HepG2 (cell line): ENCODE measurements around the gene SYT7. TPM values are rescaled to one million over a fixed set of nuclear protein-coding genes. Genes with fewer than 3 reads are reported as not detected.

ENCODE experiments used
- ATAC-seq: fragments of 200-7000 bp; cut with Tn5 transposase; 3 replicates; pipeline ENCODE4 v1.9.1; 2020; ENCODE audit warnings: mild to moderate bottlenecking, moderate library complexity
- BruUV-seq: library from RNA; stranded (reverse); fragments of 400-500 nt; replicated peaks from 2 replicates; lab custom pipeline; 2021; lab: Mats Ljungman, UMichigan
- CTCF ChIA-PET: fragments of 300-600 bp; formaldehyde crosslinking; extraction: SDS; loops from one replicate; lab custom pipeline; 2021; ENCODE audit warnings: low total read pairs, inconsistent platforms, low intra/inter-chr PET ratio; lab: Yijun Ruan, JAX
- POLR2A ChIA-PET: fragments of 350-600 bp; sonication (Branson Sonifier 250); formaldehyde crosslinking; loops from one replicate; lab custom pipeline; 2020; ENCODE audit warnings: antibody characterized with exemption, inconsistent platforms; lab: Yijun Ruan, JAX
- DNase-seq: peaks from one replicate; pipeline ENCODE4 v3.0.0-alpha.2; 2015; ENCODE audit warnings: low spot score
- FAIRE-seq: peaks from 3 replicates; lab custom pipeline; 2011; peaks lifted over from hg19 to GRCh38; lab: Jason Lieb, UNC
- H2AFZ ChIP-seq: one replicate; pipeline ENCODE4 v1.6.1; 2011; ENCODE audit warnings: low read length, inconsistent platforms
- H3K27ac ChIP-seq: fragments of 300-600 bp; 3 replicates; pipeline ENCODE4 v1.8.0; 2011; ENCODE audit warnings: mixed run types, mild to moderate bottlenecking, mixed read lengths, low read length, inconsistent platforms; ENCODE audit not compliant: insufficient read depth; ENCODE audit errors: extremely low read length
- H3K27me3 ChIP-seq, 2 experiments: fragments of 200-600 bp in 1 of 2; 2 replicates in 1 of 2; 3 replicates in 1 of 2; pipeline versions ENCODE4 v1.6.0 to v1.8.0; 2011; ENCODE audit warnings: low read length in 2 of 2, mild to moderate bottlenecking in 2 of 2, moderate library complexity in 2 of 2, inconsistent platforms in 1 of 2; ENCODE audit not compliant: insufficient read depth in 2 of 2, control insufficient read depth in 1 of 2
- H3K36me3 ChIP-seq, 2 experiments: fragments of 200-600 bp in 1 of 2; replicated peaks in 1 of 2; 2 replicates in 1 of 2; 3 replicates in 1 of 2; pipeline versions ENCODE4 v1.5.1 to v1.8.0; 2011; ENCODE audit warnings: low read length in 2 of 2, inconsistent platforms in 1 of 2; ENCODE audit not compliant: insufficient read depth in 2 of 2, control insufficient read depth in 1 of 2
- H3K4me1 ChIP-seq: 2 replicates; pipeline ENCODE4 v1.5.1; 2012; ENCODE audit warnings: low read length, inconsistent platforms; ENCODE audit not compliant: insufficient read depth
- H3K4me2 ChIP-seq: 2 replicates; pipeline ENCODE4 v1.6.0; 2011; ENCODE audit warnings: low read depth, low read length, inconsistent platforms
- H3K4me3 ChIP-seq, 3 experiments: fragments of 200-600 bp in 1 of 3; sonication (generic), shearing (Covaris generic) in 1 of 3; replicated peaks in 1 of 3; 2 replicates each; pipeline ENCODE4 v1.5.1; 2011 to 2016; ENCODE audit warnings: low read length in 3 of 3, inconsistent platforms in 2 of 3, low read depth in 2 of 3, mild to moderate bottlenecking in 2 of 3, control low read depth in 1 of 3, mixed read lengths in 1 of 3; ENCODE audit not compliant: insufficient read depth in 1 of 3
- H3K79me2 ChIP-seq: one replicate; pipeline ENCODE4 v1.6.1; 2011; ENCODE audit warnings: low read length, inconsistent platforms; ENCODE audit not compliant: insufficient read depth
- H3K9ac ChIP-seq: 2 replicates; pipeline ENCODE4 v1.6.0; 2011; ENCODE audit warnings: mild to moderate bottlenecking, low read depth, low read length, inconsistent platforms; ENCODE audit not compliant: insufficient read depth
- H3K9me3 ChIP-seq: 2 replicates; pipeline ENCODE4 v1.5.1; 2012; ENCODE audit warnings: mild to moderate bottlenecking, low read length
- H4K20me1 ChIP-seq: 2 replicates; pipeline ENCODE4 v1.6.0; 2011; ENCODE audit warnings: inconsistent platforms, mild to moderate bottlenecking, low read length, moderate library complexity; ENCODE audit not compliant: insufficient read depth
- ATRX ChIP-seq: sonication (generic); formaldehyde crosslinking; IDR thresholded peaks from 2 replicates; pipeline ENCODE4 v1.4.0; 2020; ENCODE audit warnings: missing genetic modification reagents, borderline replicate concordance
- DNMT1 ChIP-seq: sonication (generic); formaldehyde crosslinking; IDR thresholded peaks from 2 replicates; pipeline ENCODE4 v1.5.1; 2020; ENCODE audit warnings: mild to moderate bottlenecking, missing genetic modification reagents
- EED ChIP-seq: sonication (generic); formaldehyde crosslinking; IDR thresholded peaks from 2 replicates; pipeline ENCODE4 v1.5.0; 2020; ENCODE audit warnings: mild to moderate bottlenecking, missing genetic modification reagents
- GTF3A ChIP-seq: sonication (generic); formaldehyde crosslinking; conservative IDR thresholded peaks from 2 replicates; pipeline ENCODE4 v1.4.0; 2020; ENCODE audit warnings: mild to moderate bottlenecking, missing genetic modification reagents
- HNF4A ChIP-seq: sonication (generic); formaldehyde crosslinking; IDR thresholded peaks from 2 replicates; pipeline ENCODE4 v1.4.0; 2020; ENCODE audit warnings: missing genetic modification reagents
- MIXL1 ChIP-seq: IDR thresholded peaks from 2 replicates; pipeline ENCODE4 v1.6.1; 2016
- NONO ChIP-seq, 2 experiments: fragments of 450-650 bp in 1 of 2; sonication (generic) in 1 of 2; formaldehyde crosslinking in 1 of 2; IDR thresholded peaks in 1 of 2; conservative IDR thresholded peaks in 1 of 2; 2 replicates each; pipeline versions ENCODE4 v1.6.1 to v1.8.0; 2017 to 2022; ENCODE audit warnings: mild to moderate bottlenecking in 1 of 2, missing genetic modification reagents in 1 of 2, moderate library complexity in 1 of 2
- NR2F6 ChIP-seq, 2 experiments: IDR thresholded peaks; 2 replicates each; pipeline ENCODE4 v1.6.1; 2016; ENCODE audit warnings: antibody characterized with exemption in 1 of 2, mild to moderate bottlenecking in 1 of 2
- RXRB ChIP-seq: IDR thresholded peaks from 2 replicates; pipeline ENCODE4 v1.6.1; 2016; ENCODE audit warnings: borderline replicate concordance, missing genetic modification reagents, missing compliant biosample characterization
- ZEB1 ChIP-seq: IDR thresholded peaks from 2 replicates; pipeline ENCODE4 v1.6.1; 2012; ENCODE audit warnings: mild to moderate bottlenecking, low read depth, inconsistent platforms; ENCODE audit not compliant: insufficient replicate concordance
- ZFY ChIP-seq: sonication (generic); formaldehyde crosslinking; IDR thresholded peaks from 2 replicates; pipeline ENCODE4 v1.4.0; 2020; ENCODE audit warnings: missing genetic modification reagents
- ZNF263 ChIP-seq: sonication (generic); formaldehyde crosslinking; IDR thresholded peaks from 2 replicates; pipeline ENCODE4 v1.4.0; 2020; ENCODE audit warnings: missing genetic modification reagents
- ZNF318 ChIP-seq: sonication (generic); formaldehyde crosslinking; IDR thresholded peaks from 2 replicates; pipeline ENCODE4 v1.4.0; 2020; ENCODE audit warnings: mild to moderate bottlenecking, missing genetic modification reagents
- ZNF468 ChIP-seq: sonication (generic); formaldehyde crosslinking; IDR thresholded peaks from 2 replicates; pipeline ENCODE4 v1.8.0; 2022; ENCODE audit warnings: mild to moderate bottlenecking, moderate library complexity, missing genetic modification reagents
- ZNF772 ChIP-seq: sonication (generic); formaldehyde crosslinking; IDR thresholded peaks from 2 replicates; pipeline ENCODE4 v1.5.0; 2020; ENCODE audit warnings: mild to moderate bottlenecking, missing genetic modification reagents
- WGBS: methylation state at CpG from one replicate; pipeline ENCODE4 v1.1.6; 2017; ENCODE audit warnings: low lambda C conversion rate; 5-methylcytosine and 5-hydroxymethylcytosine counted together
- in situ Hi-C: cut with HindIII; loops from 2 replicates; pipeline ENCODE4 v1.10.0; 2017; ENCODE audit warnings: low pct_unique_long_range_greater_than_20kb; ENCODE audit not compliant: extremely low pct_ligation_motif_present
- intact Hi-C: fragments of 100-400 bp; cut with micrococcal nuclease; formaldehyde crosslinking; loops from one replicate; pipeline ENCODE4 v1.10.0; 2022; ENCODE audit not compliant: unreplicated experiment
- polyA plus RNA-seq, 8 experiments: library from polyadenylated mRNA; depleted of rRNA in 3 of 8; stranded (reverse) in 7 of 8; unstranded in 1 of 8; fragments of >200 nt; fragmentation: Illumina TruSeq in 4 of 8; extraction: Trizol in 4 of 8; gene quantifications; 2 replicates each; pipeline versions ENCODE4 v1.2.1 to v1.2.3, GENCODE V29; 2011 to 2016; ENCODE audit warnings: low read depth in 4 of 8, missing spikeins in 1 of 8, mixed read lengths in 1 of 8; ENCODE audit not compliant: insufficient read depth in 1 of 8
- total RNA-seq, 5 experiments: library from RNA; depleted of rRNA; stranded (reverse); fragments of >200 nt; fragmentation: Illumina TruSeq; extraction: Trizol; gene quantifications; 2 replicates each; pipeline ENCODE4 v1.2.3, GENCODE V29; 2016; ENCODE audit warnings: low read depth in 1 of 5

SYT7 gene
- total and polyA plus RNA-seq, 2 of the 13 experiments (the other 11 are each of a cell fraction or from before 2014, with no cell fraction given), result 1.4 to 4.4 TPM

DNA sequence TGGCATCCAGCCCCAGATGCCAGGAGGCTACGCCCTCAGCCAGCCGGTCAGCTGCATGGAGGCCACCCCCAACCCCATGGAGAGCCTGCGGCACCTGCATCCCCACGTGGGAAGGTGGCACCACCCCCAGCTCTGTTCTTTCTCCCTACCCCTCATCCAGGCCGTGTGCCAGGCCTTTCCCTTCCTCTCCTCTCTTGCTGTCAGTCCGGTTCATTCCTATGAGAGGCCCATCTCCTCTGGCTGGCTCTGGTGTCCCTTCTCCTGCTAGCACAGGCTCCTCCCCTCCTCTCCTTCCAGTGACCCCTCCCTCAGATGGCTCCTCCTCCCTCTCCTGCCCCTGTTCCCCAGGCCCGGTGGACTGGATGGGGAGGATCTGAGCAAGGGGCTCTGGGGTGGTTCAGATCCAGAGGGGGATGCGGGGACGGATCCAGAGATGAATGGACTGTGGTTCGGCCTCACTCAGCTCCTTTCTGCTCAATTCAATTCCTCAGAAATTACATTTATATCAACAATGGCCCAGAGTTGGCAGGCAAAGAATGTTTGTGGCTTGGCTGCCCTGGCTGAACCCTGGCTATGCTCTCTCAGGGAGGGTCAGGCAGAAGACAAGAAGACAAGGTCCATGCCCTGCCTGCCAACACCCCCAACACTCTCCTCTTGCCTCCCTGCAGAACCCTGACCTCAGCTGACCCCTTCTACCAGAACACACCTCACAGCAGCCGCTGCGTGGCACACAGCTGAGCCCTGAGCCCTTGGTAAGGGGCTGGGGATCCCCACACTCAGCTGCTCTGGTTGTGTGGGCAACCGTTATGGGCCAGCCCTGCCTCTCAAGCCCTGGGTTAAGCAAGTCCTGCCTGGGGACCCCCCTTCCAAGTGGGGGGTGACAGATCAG lies 90.8 kb downstream of the SYT7 start:
- Histone ChIP-seq H3K4me3 (peak overlapping the region; percentile 39 to 63 (median 46); a peak in 3 of 6 replicates), H3K27me3 (peaks cover 0 to 17% of the 10 kb centered on the region in 2 experiments; a peak in 4 of 5 replicates), H3K4me2 (peak overlapping the region; percentile 88), H3K9ac (peak overlapping the region; percentile 36; the same call in 1 of the 2 replicates), H3K4me1 (peaks cover 57% of the 10 kb centered on the region), H3K79me2 (no peaks in the 10 kb centered on the region), H4K20me1 (no peaks in the 10 kb centered on the region), H3K27ac (no peak overlapping the region), H3K9me3 (no peaks in the 10 kb centered on the region), H2AFZ (no peak overlapping the region), H3K36me3 (no peaks in the 10 kb centered on the region)
- no TSS peak for BruUV-seq
- peak; percentile 48 for ATAC-seq
- in situ Hi-C loops (no loop called here), intact Hi-C loops (no loop called here)
- ChIA-PET CTCF (no interaction called here), POLR2A (interaction anchor here (0.9 kb wide), 1 partner anchor 8 kb away, joined by 4 read pairs; no protein-coding TSS in a partner anchor)
- 4% methylated on average over 9 of the region's 13 CpGs for WGBS
- DNase-seq, result peak; percentile 31
- FAIRE-seq, result no peak
- TF ChIP-seq ZEB1 (no peak), DNMT1 (no peak), ZNF263 (0 out of 2 replicates have a peak, but pooled peaks have one; percentile 3), ZNF468 (CRISPR knock-in tag) (no peak), HNF4A (peak; percentile 47; the same call in 1 of the 2 replicates), NONO (IDR thresholded peaks at IDR 0.05) (no peak), NONO (CRISPR knock-in tag; conservative IDR thresholded peaks at IDR 0.05) (0 out of 2 replicates have a peak, but pooled peaks have one; percentile 20), ZNF772 (CRISPR knock-in tag) (0 out of 2 replicates have a peak, but pooled peaks have one; percentile 17), ZNF318 (no peak), EED (0 out of 2 replicates have a peak, but pooled peaks have one; percentile 22), ZFY (CRISPR knock-in tag) (no peak), MIXL1 (no peak), RXRB (CRISPR knock-in tag) (peak; percentile 80), ATRX (CRISPR knock-in tag) (no peak), NR2F6 (IDR thresholded peaks at IDR 0.05) (no peak; the same call in 1 of the 2 replicates), NR2F6 (CRISPR knock-in tag; IDR thresholded peaks at IDR 0.05) (peak; percentile 21; the same call in 1 of the 2 replicates), GTF3A (CRISPR knock-in tag) (no peak)
